Stimulated activated CD8-positive, alpha-beta memory T cell treated with anti-CD3 and anti-CD28 coated beads, Interleukin-4, amount 100 ng/mL, for 4 hours (primary cell): ENCODE measurements around the gene ACOX3.

Experiments
- DNase-seq, 2 donors: peaks; one replicate each; pipeline ENCODE4 v3.0.0-alpha.2; 2020; ENCODE audit warnings: low read depth in 2 of 2, low spot score in 1 of 2

Gene ACOX3

GRCh38 chr4:8325291-8325973, 115.1 kb downstream of the ACOX3 start:
- no peak for DNase-seq

GRCh38 chr4:8324640-8325239, 115.8 kb downstream of the ACOX3 start:
- no peak for DNase-seq

- no peak for DNase-seq
Measured at GRCh38 chr4:8323947-8324555, 116.5 kb downstream of the ACOX3 start.

DNA sequence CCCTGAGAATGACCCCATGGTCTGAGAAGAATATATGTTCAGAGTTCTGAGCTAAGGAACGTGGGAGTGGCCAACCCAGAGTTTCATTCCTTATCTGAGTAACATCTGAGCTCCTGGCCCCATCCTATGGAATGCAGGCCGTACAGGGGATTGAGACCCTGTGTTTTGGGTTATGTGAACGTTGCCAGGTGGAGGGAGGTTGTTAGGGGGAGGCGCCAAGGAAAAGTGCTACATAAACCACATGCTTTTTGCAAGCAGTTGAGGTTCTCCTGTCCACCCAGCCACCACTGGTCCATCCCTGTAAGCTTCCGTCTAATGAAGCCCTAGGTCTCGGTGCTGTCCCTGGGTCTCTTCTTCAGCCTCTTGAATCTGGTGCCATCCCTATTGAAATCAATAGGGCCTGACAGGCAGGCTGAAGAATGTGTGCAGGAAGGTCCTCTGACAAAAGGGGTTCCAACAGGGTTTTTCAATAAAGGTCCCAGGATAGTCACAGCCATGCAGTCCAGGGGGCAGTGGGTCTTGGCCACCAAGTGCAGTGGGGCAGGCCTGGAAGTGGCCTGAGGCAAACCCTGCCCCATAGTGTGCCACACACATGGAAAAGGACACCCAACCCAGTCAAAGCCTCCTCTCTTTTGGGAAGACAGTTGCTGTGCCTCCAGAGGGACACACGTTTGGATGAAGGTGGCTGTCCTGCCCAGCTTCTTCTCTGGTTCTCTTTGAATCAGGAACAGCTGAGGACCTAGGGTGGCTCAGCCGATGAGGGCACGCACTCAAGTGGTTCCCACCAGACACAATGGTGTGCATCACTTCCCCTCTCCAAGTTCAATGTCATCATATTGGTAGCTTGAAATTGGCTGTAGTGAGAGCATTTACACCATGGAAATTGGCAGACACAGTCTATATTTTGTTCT, 117.5 kb downstream of the ACOX3 start:
- DNase-seq, result no peak

- DNase-seq, result no peak
Measured at GRCh38 chr4:8321771-8322170, 118.8 kb downstream of the ACOX3 start.

DNA sequence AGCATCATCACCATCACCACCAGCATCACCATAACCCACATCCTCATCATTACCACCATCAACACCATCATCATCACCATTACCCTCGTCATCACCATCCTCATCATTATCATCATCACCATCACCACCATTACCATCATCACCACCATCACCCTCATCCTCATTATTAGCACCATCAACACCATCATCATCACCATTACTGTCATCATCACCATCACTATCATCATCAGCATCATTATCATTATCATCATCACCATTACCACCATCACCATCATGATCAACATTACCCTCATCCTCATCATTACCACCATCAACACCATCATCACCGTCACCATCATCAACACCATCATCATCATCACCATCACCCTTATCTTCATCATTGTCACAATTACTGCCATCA, 119.3 kb downstream of the ACOX3 start:
- no peak for DNase-seq

DNA sequence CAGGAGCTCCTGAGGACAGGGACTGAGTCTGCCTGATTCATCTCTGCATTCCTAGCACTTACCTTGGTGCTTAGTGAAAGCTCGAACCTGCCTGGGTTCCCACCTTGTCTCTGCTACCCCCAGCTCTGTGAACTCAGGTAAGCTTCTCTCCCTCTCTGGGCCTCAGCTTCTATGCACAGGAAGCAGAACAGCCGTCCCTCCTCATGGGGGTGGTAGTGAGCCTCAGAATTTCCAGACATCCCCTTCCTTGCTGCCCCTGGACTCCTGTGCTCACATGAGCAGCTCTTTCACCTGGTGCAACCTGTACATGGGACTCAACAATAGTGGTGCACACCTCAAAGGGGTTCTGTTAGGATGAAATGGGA, 120.2 kb downstream of the ACOX3 start:
- no peak for DNase-seq

DNA sequence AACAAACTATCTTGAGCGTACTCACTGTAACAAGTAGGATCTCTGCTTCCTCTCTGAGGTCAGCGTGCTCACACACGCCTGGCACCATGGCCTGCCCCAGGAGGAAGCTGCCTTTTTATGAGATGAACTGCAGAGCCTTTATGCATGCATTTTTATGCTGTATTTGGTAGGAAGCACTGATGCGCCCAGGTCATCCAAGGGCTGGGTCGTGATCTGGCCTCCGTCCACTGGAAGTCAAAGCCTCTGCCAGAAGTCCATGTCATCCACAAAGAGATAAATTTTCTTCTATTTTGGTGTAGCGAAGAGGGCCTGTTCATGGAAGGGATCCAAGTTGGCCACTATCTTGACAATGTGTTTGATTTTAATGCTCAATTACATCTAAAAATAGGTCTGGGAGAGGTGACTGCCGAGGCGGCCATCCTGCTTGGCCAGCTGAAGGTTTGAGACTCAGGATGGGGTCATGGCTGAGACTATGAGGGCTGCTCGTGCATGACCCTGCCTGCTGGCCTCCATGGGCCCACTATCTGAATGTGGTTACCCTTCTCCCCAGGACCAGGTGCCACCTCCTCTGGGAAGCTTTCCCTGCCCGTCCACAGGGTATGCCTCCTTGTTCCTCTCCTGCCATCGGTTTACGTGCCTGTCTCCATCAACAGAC, 120.7 kb downstream of the ACOX3 start:
- no peak for DNase-seq

GRCh38 chr4:8319061-8319460, 121.5 kb downstream of the ACOX3 start:
- no peak for DNase-seq

DNA sequence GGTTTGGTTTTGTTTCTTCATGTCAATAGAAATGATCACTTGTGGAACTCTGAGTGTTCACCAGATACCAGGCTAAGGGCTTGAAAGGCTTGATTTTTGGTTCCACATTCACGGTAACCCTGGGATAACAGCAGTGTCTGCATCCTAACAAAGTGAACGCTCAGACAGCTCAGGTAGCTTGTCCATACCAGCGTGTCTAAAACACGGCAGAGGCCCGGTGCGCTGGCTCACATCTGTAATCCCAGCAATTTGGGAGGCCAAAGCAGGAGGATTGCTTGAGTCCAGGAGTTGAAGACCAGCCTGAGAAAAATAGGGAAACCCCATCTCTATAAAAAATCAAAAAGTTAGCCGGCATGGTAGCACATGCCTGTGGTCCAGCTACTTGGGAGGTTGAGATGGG, 122.0 kb downstream of the ACOX3 start:
- DNase-seq, result no peak

DNA sequence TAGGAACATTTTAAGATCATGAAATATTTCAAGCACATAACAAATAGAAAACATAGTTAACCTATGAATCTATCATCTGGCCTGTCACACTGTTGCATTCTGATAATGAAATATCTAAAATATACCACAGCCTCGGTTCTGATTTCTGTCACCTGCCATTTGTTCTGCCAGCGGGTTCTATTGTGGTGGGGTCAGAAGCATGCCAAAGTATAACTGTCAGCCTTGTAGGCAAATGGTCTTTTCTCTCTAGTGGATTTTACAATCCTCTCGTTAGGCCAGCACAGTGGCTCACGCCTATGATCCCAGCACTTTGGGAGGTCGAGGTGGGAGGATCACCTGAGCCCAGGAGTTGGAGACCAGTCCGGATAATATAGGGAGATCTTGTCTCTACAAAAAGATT, 123.0 kb downstream of the ACOX3 start:
- DNase-seq, result no peak

GRCh38 chr4:8316911-8317351, 123.6 kb downstream of the ACOX3 start:
- DNase-seq, result no peak
